HTERT RPE-1 (cell line): Measurements from ENCODE around the gene RASA3.
"Not testable (repeated sequence)": the region's sequence is repeated elsewhere in the genome, so short reads cannot be mapped to it uniquely, and the experiment has no call there.

Experiments
- in situ Hi-C: fragments of 300-500 bp; cut with MboI; formaldehyde crosslinking; loops from 4 replicates; pipeline ENCODE4 v1.14.3; 2020; ENCODE audit warnings: low sequenced_read_pairs

Gene RASA3

DNA sequence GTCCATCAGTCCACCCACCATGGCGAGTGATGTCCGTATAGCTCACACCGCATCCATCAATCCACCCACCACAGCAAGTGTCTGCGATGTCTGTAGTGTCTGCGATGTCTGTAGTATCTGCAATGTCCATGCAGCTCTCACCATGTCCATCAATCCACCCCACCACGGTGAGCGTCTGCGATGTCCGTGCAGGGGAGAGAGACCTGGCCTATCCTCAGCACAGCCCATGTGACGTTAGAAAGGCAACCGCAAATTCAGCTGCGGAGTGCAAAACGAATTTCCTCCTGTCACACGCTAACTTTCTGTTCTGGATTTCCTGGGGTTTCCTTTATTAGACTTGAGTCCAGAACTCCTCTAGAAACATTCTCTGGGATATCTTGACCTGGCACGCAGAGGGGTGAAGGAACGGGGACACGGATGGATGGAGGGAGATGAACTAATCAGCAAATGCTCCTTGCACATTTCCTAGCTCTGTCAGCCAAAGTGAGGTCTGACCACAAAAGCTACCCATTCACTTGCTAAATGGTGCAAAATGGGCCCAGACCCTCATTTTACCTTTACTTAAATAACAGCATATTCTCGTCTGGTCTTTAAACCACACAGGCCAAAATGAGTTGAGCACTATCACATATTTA is 18.3 kb downstream of the RASA3 start:
- in situ Hi-C loops, result no loop called here

DNA sequence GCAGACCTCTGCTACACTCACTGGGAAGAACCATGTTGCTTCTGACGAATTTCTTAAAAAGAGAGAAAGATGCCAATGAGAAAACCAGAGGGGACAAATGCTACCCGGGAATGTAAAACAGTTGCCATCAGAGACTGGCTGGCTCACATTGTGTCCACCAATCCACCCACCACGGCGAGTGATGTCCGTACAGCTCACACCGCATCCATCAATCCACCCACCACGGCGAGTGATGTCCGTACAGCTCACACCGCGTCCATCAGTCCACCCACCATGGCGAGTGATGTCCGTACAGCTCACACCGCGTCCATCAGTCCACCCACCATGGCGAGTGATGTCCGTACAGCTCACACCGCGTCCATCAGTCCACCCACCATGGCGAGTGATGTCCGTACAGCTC is 19.0 kb downstream of the RASA3 start:
- in situ Hi-C loops, result not testable (repeated sequence)

DNA sequence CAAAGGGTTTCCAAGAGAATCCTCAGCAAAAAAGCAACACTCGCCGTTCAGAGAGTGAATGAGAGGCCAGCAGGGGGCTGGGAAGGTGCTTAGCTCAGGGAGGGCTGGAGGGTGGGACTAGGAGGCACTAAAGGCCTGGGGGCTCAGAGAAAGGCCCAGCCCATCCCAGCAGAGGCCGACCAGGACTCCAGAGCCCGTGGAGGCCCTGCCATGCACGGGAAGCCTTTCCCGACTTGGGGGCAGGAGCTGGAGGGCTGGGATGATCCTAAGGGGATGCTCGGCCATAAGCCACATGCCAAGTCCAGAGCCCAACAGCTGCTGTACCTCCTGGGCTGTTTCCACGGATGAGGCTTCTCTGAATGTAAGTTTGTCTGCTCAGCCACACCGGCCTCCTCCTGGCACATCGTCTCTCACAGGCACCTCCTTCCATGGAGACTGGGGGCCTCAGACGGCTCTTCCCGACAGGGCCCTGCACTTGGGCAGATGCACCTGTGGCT is 19.5 kb downstream of the RASA3 start:
- in situ Hi-C loops, result no loop called here

DNA sequence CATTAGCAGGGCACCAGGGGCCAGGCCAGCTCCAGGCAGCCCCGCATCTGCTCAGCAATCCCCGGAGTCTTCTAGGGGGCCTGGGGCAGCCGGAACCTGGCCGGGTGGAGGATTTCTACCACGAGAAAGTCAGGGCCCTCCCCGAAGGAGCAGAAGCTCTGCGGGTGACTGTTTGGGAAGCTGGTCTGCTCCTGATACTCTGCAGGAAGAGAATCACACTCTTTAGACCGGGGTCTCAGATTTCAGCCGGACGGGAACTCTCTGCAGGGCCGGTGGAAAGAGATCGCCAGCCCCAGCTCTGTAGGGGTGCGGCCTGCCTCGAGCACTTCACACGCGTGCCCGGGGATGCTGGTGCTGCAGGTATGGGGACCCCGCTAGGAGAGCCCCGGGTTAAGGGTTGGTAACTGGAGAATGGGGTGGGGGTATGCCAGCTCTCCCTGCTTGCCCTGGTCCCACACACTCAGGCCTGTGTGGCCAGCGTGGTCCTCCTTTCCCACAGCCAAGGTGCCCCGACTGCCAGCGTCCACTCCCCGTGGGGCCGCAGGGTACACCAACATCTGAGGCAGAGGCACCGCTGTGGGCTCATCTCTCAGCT is 20.1 kb downstream of the RASA3 start:
- in situ Hi-C loops, result no loop called here

DNA sequence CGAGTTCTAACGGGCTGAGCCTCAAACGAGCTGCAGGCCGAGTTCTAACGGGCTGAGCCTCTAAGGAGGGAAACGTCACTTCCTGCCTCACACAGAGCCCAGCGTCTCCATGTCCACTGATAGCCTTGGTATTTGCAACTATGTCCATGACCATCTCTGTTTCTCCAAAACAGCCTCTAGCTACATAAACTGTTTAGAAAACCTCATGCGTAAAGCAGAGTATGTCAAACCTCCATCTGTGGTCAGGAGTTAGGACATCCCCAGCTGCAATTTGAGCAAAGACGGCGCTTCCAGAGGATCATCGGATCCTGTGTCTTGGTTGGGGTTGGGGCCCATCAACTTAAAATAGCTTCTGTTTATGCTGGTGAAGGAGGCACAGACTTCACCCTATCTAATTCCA is 20.8 kb downstream of the RASA3 start:
- in situ Hi-C loops, result no loop called here

DNA sequence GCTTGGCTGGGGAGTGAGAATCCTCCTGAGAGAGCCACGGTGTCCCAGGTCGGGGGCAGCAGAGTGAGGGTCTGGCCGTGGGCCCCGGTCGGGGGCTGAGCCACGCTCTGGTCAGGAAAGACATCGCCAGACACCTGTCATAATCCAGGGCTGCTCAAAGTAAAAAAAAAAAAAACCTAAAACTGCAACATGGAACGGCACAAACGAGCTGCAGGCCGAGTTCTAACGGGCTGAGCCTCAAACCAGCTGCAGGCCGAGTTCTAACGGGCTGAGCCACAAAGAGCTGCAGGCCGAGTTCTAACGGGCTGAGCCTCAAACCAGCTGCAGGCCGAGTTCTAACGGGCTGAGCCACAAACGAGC is 21.6 kb downstream of the RASA3 start:
- in situ Hi-C loops, result not testable (repeated sequence)

DNA sequence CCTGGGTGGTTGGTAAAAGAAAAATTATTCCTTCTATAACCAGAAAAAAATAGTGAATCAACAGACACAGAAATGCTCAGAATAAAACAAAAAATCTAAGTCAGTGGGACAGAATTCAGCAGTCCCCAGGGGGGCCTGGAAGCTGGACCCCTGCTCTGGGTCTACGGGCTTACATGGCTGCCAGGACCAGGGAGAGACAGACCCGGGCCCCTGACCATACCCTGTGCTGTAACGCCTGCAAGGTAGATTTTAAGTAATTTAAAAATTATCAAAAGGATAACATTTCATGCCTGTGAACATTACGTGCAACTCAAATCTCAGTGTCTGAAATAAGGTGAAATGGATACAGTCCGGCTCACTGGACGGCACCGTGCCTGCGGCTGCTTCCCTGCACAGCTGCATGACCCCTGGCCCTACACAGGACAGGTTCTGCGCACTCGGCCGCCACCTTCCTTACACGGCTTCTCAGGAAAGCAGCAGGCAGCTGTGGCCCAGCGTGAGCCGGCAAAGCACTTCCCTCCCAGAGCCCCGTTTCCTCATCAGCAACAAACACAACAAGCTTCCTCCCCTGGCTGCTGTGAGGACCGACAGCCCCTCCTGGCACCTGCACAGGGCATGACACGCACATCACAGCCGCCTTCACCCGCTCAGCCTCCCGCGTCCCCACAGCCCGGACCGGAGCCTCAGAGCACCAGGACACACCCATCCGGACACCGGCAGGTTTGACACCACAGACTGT is 22.2 kb downstream of the RASA3 start:
- in situ Hi-C loops, result no loop called here

DNA sequence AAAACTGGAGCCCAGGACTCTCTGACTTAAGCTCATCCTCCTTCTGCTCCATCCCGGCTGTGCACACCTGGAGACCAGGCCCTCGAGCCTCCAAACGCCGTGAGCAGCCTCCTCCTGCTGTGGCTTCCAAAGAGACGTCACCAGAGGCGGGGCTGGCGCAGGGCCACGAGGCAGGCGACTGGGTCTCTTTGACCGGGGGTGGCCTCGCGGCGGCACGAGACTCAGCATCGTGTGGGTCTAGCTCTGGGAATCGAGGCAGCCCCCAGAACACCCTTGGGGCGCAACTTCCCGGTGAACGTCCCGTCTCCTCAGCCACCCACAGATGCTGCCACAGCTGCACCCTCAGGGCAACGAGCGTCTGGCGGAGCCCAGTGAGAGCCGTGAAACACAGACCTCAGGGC is 22.8 kb downstream of the RASA3 start:
- in situ Hi-C loops, result no loop called here

DNA sequence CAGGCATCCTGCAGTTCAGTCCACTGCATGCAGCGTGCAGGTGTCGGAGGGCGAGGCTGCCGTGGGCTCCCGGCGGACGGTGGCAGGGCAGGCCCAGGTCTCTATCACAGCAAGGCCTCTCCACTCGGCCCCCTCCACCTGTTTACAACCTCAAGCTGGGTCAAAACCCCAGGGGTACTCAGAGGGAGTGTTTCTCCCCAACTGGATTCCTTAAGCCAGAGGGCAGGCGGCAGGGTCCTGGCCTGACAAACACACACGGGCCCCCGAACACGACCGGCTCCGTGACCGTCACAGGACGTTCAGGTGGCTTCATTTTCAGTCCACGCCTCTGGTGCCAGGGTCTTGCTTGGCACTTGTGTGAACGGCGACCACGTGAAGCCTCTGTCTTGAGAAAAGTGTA is 23.5 kb downstream of the RASA3 start:
- in situ Hi-C loops, result no loop called here

DNA sequence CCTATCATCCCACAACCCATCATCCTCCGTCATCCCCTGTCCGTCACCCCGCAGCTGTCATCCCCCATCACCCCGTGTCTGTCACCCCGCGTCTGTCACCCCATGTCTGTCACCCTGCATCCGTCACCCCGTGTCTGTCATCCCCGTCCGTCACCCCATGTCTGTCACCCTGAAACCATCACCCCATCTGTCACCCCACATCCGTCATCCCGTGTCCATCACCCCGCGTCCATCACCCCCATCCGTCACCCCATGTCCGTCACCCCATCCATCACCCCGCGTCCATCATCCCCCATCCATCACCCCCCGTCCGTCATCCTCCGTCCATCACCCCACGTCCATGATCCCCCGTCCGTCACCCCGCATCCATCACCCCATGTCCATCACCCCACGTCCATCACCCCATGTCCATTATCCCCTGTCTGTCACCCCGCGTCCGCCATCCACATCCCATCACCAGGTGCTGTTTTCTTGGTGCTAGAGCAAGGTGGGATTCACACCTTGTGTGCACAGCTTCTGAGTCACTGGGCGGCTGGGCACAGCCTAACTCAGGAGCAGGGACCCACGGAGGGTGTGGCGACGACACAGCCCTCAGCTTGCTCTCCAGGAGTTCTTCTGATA is 24.2 kb downstream of the RASA3 start:
- in situ Hi-C loops, result no loop called here

DNA sequence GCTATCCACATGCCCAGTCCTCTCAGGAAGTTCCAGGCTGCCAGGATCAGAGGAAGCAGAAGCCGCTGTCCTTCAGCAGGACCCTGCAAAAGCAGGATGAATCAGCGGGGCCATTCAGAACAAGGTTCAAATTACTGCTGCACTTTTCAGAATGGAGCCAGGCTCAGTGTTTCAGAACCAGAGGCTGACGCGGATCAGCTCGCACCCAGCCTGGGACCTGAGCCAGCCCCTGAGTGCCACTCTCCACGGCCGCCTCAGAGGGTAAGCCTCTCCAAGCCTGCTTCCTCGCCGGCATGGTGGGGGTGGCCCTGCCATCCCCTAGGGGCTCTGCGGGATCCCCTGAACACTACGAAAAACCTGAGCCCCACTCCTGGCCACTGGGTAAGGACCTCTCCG is 24.7 kb downstream of the RASA3 start:
- in situ Hi-C loops, result no loop called here

DNA sequence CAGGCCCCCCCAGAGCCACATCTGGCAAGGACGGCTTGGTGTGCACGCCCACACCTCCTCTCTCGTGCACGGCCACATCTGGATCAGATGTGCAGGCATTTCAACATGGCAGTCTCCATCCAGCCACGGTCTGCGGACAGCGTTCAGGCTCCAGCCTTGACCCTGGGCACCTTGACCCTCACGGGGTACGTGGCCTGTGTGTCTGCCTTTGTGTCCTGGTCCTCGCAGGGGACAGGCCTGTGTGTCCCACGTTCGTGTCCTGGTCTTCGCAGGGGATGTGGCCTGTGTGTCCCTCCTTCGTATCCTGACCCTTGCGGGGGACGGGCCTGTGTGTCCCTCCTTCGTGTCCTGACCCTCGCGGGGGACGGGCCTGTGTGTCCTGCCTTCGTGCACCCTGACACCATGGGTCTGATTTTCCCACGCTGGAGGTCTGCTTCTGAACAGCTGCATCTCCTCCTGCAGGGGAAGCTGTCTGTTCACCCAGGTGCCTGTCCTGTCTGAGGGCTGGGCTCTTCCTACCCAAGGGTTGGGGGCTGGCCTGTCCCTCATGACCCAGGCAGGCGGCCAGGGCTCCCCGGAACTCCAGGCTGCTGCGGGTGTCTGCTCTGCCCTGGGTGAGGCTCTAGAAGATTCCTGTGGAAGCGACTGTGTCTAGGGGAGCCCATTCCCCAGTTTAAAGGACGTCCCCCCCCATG is 25.3 kb downstream of the RASA3 start:
- in situ Hi-C loops, result no loop called here

DNA sequence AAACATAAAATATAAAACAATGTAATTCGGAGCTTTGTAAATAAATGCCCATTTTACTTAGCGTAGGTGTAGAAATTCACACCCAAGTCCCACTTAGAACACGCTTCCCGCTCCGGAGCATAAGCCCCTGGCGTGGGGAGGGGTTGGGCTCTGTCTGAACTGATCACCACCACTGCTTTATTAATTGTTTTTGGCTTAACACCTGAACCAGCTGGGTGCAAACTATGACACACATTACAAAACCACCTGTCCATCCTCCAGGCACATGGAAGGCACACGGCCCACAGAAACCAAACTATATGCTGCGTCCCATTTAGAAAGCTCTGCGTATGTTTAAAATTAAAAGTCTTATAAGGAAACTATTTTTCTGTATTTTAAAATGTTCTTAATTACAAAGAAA is 25.9 kb downstream of the RASA3 start:
- in situ Hi-C loops, result no loop called here

DNA sequence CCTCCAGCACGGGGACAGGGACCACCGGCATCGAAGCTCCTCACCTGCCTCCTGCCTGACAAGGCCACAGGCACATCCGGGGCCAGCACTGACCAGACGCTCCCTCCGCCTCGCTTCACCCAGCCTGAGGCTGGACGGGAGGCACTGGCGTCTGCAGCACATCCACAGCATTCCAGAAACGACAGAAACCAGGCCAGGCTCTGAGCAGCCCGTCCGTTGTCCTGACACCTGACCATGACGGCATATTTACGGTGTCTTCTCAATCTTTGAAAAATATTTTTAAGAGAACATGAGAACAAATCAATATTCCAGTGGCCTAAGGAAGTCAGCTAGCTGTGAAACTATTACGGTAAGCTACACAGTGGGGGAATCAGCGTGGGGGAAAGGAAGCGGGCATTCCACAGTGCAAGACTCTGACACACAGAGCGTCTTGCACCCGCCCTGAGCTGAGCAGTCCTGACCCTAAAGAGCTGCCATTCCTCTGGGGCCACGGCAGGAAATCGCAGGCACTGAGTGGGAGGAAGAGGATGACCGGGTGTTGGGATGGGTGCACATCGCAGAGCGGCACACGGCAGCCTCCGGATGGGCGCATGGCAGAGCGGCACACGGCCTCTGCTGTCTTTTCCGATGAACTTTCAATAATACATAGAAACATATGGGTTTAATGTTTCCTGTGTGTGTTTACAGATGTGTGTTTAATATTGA is 26.8 kb downstream of the RASA3 start:
- in situ Hi-C loops, result no loop called here

DNA sequence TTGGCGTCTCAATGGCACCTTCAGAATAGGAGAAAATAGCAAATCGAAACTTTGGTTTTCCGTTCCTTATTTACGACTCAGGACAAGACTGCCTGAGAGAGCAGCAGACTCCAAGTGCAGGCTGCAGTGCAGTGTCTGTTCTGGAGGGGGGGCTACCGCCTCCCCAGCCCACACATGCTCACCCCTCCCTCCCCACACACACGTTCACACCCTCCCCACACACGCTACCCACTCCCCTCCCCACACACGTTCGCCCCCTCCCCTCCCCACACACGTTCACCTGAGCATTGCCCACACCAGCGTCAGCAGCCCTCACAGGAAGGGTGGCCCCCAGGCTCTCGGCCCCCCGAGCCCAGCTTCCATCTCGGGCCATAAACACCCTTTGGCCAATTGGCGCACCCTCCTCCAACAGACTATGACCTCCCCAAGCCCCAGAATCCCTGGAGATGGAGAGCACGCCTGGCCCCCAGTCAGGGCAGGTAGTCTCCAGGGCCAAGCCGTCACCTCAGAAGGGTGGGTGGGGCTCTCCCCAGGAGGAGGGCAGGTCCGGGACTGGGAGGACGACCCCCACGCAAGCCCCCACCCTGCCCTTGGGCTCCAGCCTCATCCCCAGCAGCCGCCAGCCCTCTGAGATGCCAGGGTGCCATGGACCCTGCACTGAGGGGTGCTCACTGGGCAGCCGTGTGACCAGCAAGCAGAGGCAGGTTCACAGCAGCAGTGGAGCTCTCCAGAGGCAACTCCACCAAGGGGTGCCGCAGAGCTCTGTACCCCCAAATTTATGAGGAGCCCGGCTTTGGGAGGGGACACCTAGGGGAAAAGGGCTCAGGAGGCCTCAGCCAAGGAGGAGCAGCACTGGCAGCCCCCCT is 27.5 kb downstream of the RASA3 start:
- in situ Hi-C loops, result no loop called here

DNA sequence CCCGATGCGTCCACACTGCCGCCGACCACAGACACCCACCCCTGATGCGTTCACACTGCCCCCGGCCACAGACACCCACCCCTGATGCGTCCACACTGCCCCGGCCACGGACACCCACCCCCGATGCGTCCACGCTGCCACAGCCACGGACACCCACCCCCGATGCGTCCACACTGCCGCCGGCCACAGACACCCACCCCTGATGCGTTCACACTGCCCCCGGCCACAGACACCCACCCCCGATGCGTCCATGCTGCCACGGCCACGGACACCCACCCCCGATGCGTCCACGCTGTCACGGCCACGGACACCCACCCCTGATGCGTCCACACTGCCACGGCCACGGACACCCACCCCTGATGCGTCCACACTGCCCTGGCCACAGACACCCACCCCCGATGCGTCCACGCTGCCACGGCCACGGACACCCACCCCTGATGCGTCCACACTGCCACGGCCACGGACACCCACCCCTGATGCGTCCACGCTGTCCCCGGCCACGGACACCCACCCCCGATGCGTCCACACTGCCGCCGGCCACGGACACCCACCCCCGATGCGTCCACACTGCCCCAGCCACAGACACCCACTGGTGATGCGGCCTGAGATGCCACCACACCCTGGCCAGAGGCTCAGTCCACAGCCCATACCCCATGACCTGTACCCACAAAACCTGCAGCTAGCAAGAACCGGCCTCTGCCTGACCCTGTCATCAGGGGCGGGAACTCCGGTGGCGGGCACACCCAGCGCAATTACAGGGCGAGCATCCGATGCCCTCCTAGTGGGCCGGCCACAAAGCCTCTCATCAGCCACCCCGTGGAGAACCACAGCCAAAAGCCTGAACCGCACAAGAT is 28.4 kb downstream of the RASA3 start:
- in situ Hi-C loops, result no loop called here

DNA sequence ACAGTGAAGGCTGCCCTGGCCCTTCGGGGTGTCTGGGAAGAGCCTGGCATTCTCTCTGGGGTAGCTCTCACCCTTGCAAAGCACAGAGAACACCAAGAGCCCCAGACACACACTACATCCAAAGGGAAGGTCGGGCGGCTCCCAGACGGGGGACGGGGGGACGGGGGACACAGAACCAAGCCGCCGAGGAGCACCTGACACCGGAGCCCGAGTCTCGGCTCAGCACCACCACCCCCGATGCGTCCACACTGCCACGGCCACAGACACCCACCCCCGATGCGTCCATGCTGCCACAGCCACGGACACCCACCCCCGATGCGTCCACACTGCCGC is 29.2 kb downstream of the RASA3 start:
- in situ Hi-C loops, result not testable (repeated sequence)

DNA sequence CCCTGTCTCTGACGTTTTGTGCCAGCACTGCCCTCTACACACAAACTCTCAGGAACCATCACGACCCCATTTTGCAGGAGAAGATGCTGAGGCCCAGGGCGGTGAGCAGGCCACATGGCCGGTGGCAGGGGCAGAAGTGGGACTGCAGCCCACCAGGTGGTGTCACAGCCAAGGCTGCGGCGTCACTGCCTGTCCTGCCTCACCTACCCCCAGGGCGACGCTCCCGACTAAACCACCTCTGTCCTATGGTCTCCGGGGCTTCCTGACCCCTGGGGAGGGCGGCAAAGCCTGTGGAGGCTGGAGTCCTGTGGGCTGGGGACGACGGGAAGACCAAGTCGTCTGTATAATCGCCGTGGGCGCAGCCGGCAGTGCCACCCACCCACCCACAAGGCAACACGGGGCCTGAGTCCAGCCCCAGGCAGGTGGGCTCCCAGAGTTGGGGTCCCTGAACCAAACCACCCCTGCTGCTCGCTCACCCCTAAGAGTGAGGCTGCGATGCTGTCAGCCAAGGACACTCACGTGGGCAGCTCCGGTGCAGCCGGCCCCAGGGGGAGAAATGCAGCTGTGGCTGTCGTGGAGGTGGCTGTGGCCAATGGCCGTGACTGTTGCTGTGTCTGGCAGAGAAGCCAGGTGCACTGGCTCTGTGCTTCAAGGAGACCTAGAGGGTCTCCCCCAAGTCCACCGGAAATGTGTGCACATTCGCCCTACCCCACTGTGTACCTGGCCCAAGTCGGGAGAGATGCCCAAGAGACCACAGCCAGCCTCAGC is 29.7 kb downstream of the RASA3 start:
- in situ Hi-C loops, result no loop called here
